ENCODE measurements around the gene ZFP36L1. TPM values are rescaled to one million over a fixed set of nuclear protein-coding genes. Genes with fewer than 3 reads are reported as not detected.

Gene ZFP36L1
- total and polyA plus RNA-seq, 10 of the 15 experiments (the other 5 are each of a cell fraction or from before 2014, with no cell fraction given), result 22.0 to 184 (median 66.1) TPM

DNA sequence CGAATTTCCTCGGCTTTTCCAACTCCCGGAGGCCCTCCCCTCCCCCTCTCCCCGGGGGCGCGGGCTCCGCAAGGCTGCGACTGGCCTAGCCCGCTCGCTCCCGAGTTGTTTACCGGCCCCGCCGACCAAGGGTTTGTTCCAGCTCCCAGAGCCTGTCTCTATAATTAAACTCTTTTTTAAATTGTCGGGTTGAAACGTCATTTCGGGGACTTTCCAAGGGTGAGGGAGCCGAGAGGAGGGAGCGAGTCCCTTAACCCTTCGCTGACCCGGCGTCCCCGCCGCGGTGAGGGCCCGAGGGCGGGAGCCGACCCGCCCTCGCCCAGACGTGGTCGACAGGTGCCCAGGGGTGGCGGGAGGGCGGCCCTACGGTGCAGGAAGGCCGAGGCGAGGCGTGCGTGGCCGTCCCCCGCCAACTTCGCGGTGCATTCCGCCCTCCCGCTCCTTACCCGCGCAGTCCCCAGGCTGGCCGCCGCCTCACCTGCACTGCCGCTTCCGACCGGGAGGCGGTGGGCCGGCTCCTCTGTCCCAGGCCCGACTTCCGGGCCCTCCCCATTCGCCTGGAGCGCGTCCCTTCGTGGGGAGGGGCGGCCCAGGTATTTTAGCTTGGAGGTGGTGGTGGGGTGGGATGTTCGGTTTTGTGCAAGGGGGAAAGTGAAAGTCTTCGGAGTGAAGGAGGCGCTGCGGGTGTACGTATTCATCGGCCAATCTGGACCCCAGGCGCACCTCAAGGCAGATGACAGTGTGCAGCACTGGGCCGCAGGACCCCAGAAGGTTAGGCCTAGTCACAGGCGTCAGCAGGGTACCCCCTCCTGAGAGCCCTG lies 2.9 kb upstream of the ZFP36L1 start (continued):
- TF ChIP-seq NBN (IDR thresholded peaks at IDR 0.05) (no peak; the same call in 1 of the 2 replicates), MTA3 (IDR thresholded peaks at IDR 0.05; ENCODE audit: borderline replicate concordance, low read length) (no peak), LARP7 (IDR thresholded peaks at IDR 0.05) (peak; percentile 82), BCL11A (IDR thresholded peaks at IDR 0.05; ENCODE audit: low read depth, low read length) (peak; percentile 18), RFX5 (IDR thresholded peaks at IDR 0.05; ENCODE audit: low read depth, low read length) (no peak), SPI1 (IDR thresholded peaks at IDR 0.05; ENCODE audit: borderline replicate concordance, insufficient read depth, low read depth, low read length) (no peak; the same call in none of the 2 replicates), SMAD5 (IDR thresholded peaks at IDR 0.05; ENCODE audit: low read depth) (peak; percentile 71; the same call in 1 of the 2 replicates), TCF12 (IDR thresholded peaks at IDR 0.05; ENCODE audit: low read depth, low read length) (peak; percentile 73), ASH2L (IDR thresholded peaks at IDR 0.05; ENCODE audit: borderline replicate concordance, low read depth) (no peak; the same call in 1 of the 2 replicates), HCFC1 (IDR thresholded peaks at IDR 0.05; ENCODE audit: low read length) (no peak), CREB1 (IDR thresholded peaks at IDR 0.05; ENCODE audit: low read depth) (no peak), IRF4 (IDR thresholded peaks at IDR 0.05; ENCODE audit: low read depth, low read length) (no peak), NR2C1 (IDR thresholded peaks at IDR 0.05) (peak; percentile 69), KAT2A (conservative IDR thresholded peaks at IDR 0.05; ENCODE audit: control insufficient read depth, low read depth, low read length) (no peak), SIX5 (IDR thresholded peaks at IDR 0.05; ENCODE audit: low read depth, low read length, severe bottlenecking) (peak; percentile 29), YBX1 (IDR thresholded peaks at IDR 0.05) (no peak), KDM1A (IDR thresholded peaks at IDR 0.05; ENCODE audit: borderline replicate concordance) (no peak), RUNX3 (IDR thresholded peaks at IDR 0.05; ENCODE audit: low read length) (no peak), RELA (IDR thresholded peaks at IDR 0.05; ENCODE audit: borderline replicate concordance, partially characterized antibody) (peak; percentile 97), RAD21 (IDR thresholded peaks at IDR 0.05; ENCODE audit: insufficient read depth, low read depth, low read length) (peak; percentile 43; the same call in 1 of the 2 replicates), MTA2 (IDR thresholded peaks at IDR 0.05; ENCODE audit: low read depth) (no peak)
- TF ChIP-seq, protein P1, sequence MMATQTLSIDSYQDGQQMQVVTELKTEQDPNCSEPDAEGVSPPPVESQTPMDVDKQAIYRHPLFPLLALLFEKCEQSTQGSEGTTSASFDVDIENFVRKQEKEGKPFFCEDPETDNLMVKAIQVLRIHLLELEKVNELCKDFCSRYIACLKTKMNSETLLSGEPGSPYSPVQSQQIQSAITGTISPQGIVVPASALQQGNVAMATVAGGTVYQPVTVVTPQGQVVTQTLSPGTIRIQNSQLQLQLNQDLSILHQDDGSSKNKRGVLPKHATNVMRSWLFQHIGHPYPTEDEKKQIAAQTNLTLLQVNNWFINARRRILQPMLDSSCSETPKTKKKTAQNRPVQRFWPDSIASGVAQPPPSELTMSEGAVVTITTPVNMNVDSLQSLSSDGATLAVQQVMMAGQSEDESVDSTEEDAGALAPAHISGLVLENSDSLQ (IDR thresholded peaks at IDR 0.05), result 0 out of 2 replicates have a peak, but pooled peaks have one; percentile 33
- TF ChIP-seq, protein P2, sequence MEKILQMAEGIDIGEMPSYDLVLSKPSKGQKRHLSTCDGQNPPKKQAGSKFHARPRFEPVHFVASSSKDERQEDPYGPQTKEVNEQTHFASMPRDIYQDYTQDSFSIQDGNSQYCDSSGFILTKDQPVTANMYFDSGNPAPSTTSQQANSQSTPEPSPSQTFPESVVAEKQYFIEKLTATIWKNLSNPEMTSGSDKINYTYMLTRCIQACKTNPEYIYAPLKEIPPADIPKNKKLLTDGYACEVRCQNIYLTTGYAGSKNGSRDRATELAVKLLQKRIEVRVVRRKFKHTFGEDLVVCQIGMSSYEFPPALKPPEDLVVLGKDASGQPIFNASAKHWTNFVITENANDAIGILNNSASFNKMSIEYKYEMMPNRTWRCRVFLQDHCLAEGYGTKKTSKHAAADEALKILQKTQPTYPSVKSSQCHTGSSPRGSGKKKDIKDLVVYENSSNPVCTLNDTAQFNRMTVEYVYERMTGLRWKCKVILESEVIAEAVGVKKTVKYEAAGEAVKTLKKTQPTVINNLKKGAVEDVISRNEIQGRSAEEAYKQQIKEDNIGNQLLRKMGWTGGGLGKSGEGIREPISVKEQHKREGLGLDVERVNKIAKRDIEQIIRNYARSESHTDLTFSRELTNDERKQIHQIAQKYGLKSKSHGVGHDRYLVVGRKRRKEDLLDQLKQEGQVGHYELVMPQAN (conservative IDR thresholded peaks at IDR 0.05), result no peak; the same call in 1 of the 2 replicates
- TF ChIP-seq, protein P3, sequence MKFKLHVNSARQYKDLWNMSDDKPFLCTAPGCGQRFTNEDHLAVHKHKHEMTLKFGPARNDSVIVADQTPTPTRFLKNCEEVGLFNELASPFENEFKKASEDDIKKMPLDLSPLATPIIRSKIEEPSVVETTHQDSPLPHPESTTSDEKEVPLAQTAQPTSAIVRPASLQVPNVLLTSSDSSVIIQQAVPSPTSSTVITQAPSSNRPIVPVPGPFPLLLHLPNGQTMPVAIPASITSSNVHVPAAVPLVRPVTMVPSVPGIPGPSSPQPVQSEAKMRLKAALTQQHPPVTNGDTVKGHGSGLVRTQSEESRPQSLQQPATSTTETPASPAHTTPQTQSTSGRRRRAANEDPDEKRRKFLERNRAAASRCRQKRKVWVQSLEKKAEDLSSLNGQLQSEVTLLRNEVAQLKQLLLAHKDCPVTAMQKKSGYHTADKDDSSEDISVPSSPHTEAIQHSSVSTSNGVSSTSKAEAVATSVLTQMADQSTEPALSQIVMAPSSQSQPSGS (IDR thresholded peaks at IDR 0.05; ENCODE audit: low read length), result no peak

Measured in GM12878 (cell line).